GM19324 (cell line): ENCODE measurements around the gene MAGI1.
"Not testable (repeated sequence)": the region's sequence is repeated elsewhere in the genome, so short reads cannot be mapped to it uniquely, and the experiment has no call there.

Experiments used
- ATAC-seq: cut with Tn5 transposase; IDR thresholded peaks from one replicate; pipeline ENCODE4 v1.9.1; 2021; ENCODE audit warnings: mild to moderate bottlenecking, moderate library complexity; ENCODE audit not compliant: unreplicated experiment, low FRiP score

MAGI1 gene

DNA sequence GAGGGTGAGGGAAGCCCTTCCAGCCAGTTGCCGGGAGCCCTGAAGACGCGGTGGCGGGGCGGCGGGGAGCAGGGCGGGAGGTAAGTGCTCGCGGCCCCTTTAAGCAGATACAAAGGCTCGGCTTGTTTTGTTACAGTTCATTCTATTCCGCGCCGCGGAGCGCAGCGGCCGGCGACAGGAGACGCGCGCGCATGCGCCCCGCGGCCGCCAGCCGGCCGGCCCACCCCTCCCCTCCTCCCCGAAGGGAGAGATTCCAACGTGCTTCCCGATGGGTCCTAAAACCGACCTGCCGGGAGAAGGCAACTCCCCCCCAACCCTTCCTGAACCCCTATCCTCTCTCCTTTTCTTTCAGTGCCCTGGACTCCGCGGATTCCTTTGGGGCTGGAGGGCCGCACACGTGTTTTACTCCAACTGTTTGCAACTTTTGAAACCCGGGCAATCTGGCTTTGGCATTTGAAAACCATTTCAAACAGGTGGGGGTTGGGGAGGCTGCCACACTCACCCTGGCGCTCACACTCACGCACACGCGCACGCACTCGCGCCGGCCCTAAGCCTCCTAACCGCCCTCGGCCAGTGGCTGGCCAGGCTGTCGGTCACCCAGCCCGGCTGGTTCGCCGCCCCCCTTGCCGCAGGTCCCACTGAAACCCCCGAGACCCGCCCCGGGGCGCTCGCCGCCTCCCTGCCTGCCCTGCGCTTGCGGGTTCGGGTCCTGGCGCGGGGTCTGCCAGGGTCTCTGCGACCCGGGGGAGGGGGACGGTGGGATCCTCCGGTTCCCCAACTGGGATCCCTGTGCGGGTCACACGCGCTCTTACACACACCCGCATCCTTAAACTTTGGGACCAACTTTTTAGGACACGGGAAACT, at the start of gene MAGI1:
Gene MAGI1, minus strand, starts transcription at position 193 of the 864 bp plus-strand sequence. CDS start 610 bp downstream, outside the sequence.
- ATAC-seq: peak; percentile 64

DNA sequence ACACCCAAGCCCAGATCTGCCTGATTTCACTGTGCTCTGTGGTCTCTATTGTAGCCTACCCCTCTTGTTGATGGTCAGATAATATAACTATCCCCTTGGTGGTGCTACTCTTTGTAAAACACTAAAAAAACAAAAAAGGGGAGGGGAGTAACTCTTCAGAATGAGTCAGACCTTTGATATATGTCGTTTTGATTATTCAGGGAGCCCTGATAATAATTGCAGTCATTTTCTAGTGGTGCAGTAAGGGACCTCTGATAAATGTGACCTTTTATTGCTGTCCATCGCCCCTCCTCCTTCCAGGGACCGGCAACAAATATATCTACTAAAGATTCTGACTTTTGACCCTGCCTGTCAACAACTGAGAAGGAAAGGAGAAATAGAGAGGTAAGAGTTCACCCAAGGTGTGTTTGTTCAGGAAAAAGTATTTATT, 45.1 kb upstream of the MAGI1 start:
- no peak for ATAC-seq

DNA sequence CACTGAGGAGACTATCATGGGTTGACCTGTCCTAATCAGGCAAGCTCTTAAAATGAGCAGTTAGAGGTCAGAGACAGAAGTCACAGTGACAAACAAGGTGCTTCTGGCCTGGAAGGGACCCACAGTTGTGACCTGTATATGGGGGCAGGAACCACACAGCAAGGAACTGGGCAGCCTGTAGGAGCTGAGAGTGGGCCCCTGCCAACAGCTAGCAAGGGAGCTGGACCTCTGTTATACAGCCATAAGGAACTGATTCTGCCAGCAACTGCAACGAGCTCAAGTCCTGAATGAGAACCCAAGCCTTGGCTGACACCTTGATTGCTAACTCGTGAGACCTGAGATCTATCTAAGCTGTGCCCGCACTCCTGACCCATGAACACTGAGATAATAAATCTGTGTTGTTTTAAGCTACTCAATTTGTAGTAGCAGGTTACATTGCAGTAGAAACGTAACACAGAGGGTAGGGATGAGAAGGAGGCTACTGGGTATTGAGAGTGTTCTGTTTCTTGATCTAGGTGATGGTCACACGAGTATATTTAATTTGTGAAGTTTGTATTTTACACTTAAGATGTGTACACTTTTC, 44.5 kb upstream of the MAGI1 start:
- no peak for ATAC-seq

DNA sequence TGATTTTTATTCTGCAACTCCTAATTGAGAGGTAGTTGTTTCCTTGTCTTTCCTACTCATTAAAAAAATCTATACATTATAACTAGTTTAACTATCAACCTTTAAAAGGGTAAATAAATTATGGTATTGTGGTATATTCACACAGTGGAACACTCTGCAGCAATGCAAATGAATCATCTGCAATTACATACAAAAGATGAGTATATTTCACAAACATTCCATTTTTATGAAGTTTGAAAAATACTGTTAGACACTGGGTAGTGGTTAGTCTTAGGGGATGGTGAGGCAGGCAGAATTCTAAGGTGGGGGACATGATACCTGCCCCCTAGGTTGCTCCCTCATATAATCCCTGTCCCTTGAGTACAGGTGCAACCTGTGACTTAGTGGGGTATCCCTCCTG, 44.0 kb upstream of the MAGI1 start:
- no peak for ATAC-seq

DNA sequence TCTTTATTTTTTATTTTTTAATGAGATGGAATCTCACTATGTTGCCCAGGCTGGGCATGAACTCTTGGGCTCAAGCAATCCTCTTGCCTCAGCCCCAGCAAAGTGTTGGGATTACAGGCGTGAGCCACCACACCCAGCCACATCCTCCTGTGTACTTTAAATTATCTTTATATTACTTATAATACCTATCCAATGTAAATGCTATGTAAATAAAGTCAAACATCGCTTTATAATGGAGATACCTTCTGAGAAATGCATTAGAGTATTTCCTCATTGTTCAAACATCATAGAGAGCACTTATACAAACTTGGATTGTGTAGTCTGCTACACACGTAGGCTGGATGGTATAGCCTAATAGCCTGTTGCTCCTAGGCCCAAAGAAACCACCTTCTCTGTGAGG, 41.4 kb upstream of the MAGI1 start:
- ATAC-seq: no peak

DNA sequence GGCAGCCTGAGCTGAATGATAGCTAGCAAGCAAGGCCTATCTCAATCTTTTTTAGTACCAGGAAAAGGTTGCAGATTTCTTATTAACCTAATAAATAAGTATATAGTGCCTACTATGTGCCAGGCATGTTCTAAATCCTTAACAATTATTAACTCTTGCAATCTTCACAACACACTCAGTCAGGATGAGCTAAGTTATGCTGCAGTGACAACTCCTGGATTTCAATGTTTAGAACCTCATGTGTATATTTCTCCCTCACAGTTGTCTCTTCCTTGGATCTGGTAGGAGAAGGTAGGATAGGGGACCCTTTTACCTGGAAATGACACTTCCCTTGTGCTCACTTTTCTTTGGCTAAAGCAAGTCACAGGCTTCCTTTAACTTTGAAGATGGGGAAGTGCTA, 39.3 kb upstream of the MAGI1 start:
- no peak for ATAC-seq

DNA sequence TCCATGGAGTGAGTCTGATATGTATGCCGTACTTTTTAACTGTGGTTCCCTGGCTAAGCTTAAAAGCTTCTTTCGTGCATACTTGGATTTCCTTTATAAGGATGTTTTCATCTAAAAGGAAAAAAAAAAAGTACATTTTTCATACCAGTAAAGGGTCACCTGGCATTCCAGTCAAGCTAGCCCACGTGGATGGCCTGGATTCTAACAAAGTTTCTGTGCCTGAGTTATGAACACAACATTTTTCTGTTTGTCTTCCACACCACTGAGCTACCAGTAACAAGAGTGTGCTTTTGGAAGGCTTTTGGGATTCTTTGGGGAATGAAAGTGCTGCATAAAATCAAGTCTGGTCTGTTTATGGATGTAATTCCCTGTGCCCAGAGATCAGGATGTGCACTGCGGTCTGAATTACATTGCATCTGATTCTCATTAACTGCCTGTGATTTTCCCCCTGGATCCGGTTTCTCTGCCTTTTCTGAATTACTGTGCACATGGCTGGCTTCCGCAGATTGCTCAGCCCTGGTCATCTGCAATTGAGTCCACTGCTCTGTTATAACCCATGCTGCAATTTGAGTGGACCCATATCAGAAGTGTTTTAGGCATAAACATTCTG, 38.2 kb upstream of the MAGI1 start:
- ATAC-seq: no peak

DNA sequence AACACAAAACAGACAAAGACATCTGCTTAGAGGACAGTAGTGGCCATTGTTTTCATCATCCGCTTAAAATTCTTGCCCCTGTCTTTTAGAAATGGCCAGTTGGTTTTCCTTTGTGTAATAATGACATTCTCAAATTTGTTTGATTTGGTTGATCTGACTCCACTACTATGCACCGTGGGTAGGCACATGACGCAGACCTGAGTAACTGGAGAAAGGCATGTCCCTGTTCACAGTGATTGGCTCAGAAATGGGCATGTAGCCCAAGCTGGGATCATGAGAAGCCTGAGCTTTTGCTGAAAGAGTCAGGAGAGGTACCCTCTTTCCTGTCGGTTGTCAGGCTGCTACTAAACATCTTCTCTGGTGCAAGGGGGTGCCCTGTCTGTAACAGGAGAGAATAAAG, 36.6 kb upstream of the MAGI1 start:
- no peak for ATAC-seq

DNA sequence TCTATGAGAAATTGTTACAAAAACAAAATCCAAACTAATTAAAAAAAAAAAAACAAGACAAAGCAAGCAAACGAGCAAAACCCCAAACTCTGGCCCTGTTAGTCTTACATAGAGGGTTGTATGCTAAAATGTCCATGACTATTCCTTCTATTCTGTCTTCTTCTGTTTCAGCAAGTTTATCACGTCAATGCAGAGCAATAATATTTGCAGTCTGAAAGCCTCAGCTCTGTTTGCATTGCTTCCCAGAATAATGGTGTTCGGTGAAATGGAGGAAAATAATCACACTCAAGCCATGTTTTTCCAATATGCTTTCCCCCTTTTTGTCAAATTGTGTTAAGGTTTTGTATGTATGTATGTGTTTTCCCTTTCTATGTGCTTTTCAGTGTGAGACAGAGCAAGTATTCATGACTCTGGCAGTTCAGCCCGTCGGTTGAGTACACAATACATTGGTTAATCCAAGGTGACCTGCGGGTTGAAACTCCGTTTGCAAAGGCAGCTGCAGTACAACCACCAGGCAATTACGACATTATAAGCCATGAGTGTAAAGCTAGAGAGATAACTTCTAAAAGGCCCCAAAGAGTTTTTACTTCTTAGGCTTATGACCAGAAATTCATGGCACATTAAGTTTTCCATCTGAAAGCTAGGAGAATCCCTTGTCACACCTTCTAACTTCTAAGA, 34.9 kb upstream of the MAGI1 start:
- no peak for ATAC-seq

DNA sequence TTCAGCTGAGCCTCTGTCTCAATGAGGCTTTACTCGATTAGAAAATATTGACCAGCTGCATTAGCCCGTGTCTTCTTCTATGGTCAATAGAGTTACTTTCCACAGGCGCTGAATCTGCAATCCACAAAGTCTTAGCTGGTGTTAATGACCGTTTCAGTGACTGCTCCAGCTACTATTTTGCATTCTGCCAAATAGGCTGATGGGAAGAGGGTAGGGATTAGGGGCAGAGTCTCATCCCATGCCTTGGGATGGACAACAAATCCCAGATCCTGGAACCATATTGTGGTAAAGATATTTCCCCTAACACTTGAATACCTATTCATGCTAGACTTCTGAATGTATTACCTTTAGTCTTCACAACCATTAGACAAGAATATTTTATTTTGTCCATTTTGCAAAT, 29.5 kb upstream of the MAGI1 start:
- ATAC-seq: no peak

DNA sequence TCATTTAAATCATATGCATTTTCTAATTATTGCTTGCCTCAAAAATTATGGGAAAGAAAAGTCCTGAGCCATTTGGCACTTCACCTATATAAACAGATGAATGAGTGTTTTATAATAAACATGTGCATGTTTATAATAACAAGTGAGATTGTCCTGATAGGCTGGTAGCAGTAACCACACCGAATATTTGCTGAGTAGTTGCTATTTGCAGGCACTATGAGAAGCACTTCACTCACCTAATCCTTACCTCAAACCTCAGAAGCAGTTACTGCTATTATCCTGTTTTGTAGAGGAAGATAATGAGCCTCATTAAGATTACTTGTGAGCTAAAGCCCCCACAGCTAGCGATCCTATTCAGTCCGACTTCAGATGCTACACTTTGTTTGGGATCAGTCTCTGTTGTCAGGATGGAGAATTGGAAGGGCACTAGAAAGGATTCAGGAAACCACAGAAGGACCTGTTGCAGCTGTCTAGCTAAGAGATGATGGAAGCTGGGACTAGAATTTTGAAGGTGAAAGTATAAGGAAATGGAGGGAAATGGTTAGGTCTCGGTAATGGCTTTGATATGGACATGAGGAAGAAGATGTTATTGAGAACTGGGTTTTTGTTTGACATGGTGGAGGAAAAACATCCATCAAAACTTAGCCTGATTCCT, 28.4 kb upstream of the MAGI1 start:
- no peak for ATAC-seq

DNA sequence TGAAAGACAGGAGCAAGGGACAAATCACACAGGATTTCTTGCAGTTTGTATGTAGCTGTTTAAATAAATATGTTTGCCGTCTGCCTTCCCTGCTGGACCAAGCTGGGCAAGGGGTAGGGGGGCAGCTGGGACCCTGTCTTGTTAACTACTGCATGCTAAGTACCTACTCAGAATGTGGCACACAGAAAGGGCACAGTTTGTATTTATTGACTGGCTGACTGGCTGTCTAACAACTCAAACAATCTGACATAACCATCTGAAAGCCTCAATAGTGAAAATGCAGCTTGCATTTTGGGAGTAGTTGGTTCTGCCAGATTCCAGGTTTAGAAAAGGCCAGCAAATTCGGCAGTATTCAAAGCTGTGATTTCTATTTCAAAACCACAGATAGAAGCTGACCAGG, 16.6 kb upstream of the MAGI1 start:
- no peak for ATAC-seq

DNA sequence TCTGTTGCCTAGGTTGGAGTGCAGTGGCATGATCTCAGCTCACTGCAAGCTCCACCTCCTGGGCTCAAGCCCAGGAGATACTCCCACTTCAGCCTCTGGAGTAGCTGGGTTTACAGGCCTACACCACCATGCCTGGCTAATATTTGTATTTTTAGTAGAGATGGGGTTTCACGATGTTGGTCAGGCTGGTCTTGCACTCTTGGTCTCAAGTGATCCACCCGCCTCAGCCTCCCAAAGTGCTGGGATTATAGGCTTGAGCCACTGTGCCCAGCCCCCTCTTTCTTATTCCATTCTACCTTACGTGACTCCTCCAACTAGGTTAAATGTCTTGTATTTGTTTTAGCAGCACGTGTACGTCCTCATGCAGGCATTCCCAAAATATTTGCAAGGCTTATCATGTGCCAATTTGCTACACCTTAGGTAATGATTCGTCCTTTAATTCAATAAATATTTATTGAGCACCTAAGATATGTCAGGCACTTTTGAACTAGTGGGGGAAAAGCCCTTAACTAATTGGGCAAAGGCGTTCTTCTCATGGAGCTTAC, 14.9 kb upstream of the MAGI1 start:
- no peak for ATAC-seq

DNA sequence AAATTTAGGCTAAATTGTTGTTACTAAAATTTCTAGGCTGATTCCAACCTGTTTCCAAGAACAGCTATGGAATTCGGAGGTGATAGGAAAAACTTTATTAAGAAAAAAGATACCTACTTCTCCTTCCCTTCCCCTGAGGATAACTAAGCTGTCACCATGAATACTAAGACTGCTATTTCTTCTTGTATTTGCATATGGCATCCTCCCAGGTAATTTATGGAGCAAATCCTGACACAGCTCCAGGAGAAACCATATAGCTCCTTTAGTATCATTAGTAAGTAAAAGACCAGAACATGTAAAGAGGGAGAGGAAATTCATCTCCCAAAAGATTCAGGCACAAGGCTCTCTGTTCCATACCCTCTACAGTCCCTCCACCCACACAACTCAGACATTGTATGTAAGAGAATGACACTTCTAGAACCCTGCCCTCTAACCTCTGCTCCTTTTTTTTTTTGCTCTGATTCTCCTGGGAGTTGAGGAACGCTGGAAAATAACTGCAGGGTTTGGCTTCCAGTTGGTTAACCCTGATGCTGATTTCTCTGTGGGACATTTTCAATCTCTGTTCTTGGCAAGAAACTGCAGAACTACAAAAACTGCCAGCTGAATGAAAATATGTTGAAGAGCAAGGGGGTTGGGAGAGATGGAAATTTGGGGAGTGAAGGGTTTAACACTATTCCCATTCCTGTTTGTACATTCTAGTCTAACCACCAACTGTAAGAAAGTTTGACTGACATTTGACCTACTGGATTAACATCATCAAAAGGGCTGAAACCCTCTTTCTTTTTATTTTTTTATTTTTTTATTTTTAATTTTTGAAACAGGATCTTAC, 14.2 kb upstream of the MAGI1 start:
- no peak for ATAC-seq

DNA sequence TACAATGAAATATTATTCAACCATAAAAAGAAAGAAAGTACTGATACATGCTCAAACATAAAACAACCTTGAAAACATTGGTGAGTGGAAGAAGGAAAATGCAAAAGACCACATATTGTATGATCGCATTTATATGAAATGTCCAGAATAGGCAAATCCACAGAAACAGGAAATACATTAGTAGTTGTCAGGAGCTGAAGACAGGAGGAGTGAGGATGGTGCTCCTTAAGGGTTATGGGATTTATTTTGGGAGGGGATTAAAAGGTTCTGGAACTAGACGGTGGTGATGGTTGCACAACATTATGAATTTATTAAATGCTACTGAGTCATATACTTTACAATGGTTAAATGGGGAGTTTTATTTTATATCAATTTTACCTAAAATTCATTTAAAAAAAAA, 12.1 kb upstream of the MAGI1 start:
- ATAC-seq: no peak

DNA sequence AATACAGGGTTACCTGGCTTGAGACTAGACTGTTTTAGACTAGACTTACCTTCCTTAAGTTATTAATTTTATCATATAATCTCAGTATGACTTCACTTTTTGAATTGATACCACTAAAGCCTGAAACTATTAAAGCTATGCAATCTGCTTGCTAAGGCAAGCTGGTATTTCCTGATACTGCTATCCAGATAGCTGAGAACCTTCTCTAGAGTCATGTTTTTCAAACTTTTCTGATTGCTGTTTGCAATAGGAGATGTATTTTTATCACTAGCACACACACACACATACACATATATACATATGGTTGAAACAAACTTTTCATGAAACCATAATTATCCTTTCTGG, 9.3 kb upstream of the MAGI1 start:
- ATAC-seq: no peak

DNA sequence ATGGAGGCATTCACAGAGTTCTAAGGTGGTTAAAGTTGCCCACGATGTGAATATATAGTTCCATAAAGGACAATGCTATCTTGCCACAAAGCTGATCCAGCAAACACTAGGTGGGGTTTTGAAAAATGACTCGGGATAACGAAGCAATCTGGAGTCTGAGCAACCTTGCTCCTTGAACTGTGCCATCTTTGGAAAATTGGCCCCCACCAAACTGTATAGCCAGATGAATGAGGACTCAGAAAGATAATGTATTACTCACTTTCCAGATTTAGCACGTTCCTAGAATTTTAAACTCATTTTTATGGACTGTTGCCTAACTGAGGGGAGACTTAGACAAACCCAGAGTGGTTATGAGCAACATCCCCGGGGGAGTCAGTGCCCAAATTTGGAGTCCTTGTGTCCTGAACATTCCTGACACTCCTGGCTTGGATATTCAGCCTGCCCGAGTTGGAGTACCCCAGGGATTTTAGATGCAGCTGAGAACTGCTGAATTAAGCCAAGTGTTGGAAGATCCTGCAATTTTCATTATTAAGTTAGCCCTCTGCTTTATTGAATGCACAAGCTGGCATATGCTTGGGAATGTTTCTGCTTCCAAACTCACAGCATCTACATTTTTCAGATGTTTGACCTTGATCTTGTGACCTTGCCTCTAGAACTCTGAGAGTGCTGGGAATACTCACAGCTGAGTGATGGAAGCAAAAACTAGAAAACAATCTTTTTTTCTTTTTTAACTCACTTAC, 8.8 kb upstream of the MAGI1 start:
- ATAC-seq: no peak

DNA sequence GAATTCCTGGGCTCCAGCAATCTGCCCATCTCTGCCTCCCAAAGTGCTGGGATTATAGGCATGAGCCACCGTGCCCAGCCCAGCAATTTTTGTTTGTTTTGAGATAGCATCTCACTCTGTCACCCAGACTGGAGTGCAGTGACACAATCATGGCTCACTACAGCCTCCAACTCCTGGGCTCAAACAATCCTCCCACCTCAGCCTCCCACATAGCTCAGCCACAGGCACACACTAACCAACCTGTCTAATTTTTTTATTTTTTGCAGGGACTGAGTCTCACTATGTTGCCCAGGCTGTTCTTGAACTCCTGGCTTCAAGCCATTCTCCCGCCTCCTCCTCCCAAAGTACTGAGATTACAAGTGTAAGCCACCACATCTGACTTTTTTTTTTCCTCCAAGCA, 7.6 kb upstream of the MAGI1 start:
- ATAC-seq: not testable (repeated sequence)

DNA sequence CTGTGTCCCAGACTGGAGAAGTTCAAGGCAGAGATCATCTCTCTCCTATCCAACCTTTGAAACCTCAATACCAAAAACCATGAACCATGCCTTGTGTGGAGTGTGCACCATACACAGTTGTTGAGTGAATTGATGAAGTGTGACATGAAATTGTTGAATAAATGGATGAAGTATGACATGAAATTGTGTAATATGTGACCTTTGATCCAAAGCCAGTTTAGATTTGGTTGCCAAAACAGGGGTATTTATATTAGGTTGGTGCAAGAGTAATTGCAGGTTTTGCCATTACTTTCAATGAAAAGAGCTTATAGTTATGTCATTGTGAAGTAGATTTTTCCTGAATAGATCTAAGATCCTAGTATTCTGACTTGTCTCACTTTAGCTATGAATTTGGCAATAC, 3.1 kb upstream of the MAGI1 start:
- ATAC-seq: no peak
